Measurements from ENCODE around the gene AFDN.

Gene AFDN

GRCh38 chr6:167817016-167817415 lies 9.7 kb upstream of the AFDN start:
- no peak for DNase-seq

- no peak for DNase-seq
Observed at GRCh38 chr6:167817729-167818128, 9.0 kb upstream of the AFDN start.

GRCh38 chr6:167819576-167819975 lies 7.1 kb upstream of the AFDN start:
- no peak for DNase-seq

- DNase-seq: no peak
Observed at GRCh38 chr6:167820681-167821080, 6.0 kb upstream of the AFDN start.

- DNase-seq: peak; percentile 70
Observed at GRCh38 chr6:167824591-167825331, 1.9 kb upstream of the AFDN start.

- peak; percentile 8 for DNase-seq
Observed at GRCh38 chr6:167825332-167826229, 1.1 kb upstream of the AFDN start.

- peak; percentile 55 for DNase-seq
Observed at GRCh38 chr6:167826230-167826895, 348 bp upstream of the AFDN start.

GRCh38 chr6:167827583-167828324 lies 1.0 kb downstream of the AFDN start:
- peak; percentile 11 for DNase-seq

GRCh38 chr6:167828325-167828956 lies 1.7 kb downstream of the AFDN start:
- DNase-seq: no peak

- no peak for DNase-seq
Observed at GRCh38 chr6:167829513-167829912, 2.8 kb downstream of the AFDN start.

- DNase-seq: no peak
Observed at GRCh38 chr6:167831281-167831828, 4.6 kb downstream of the AFDN start.

GRCh38 chr6:167832497-167833395 lies 6.0 kb downstream of the AFDN start:
- no peak for DNase-seq

GRCh38 chr6:167833396-167833763 lies 6.7 kb downstream of the AFDN start:
- no peak for DNase-seq

- no peak for DNase-seq
Observed at GRCh38 chr6:167835260-167835659, 8.5 kb downstream of the AFDN start.

GRCh38 chr6:167836721-167837120 lies 10.0 kb downstream of the AFDN start:
- DNase-seq: peak; percentile 15

GRCh38 chr6:167838207-167838748 lies 11.6 kb downstream of the AFDN start:
- no peak for DNase-seq

GRCh38 chr6:167839343-167839742 lies 12.6 kb downstream of the AFDN start:
- no peak for DNase-seq

GRCh38 chr6:167839755-167840154 lies 13.0 kb downstream of the AFDN start:
- DNase-seq: no peak

- no peak for DNase-seq
Observed at GRCh38 chr6:167840160-167840525, 13.4 kb downstream of the AFDN start.

- DNase-seq: no peak
Observed at GRCh38 chr6:167840526-167841179, 13.9 kb downstream of the AFDN start.
